Peyer's patch (tissue), 4 donors: Measurements from ENCODE around the gene CLCN1.

Experiments used
- CTCF ChIP-seq, 6 experiments: fragments of 450-650 bp in 4 of 6; fragments of 200-600 bp in 2 of 6; sonication (generic) in 1 of 6; IDR thresholded peaks; one replicate each; pipeline ENCODE4 v1.5.1; 2017 to 2019; ENCODE audit warnings: antibody characterized with exemption in 6 of 6, mild to moderate bottlenecking in 3 of 6, moderate library complexity in 1 of 6
- POLR2A ChIP-seq, 2 donors: fragments of 450-650 bp; IDR thresholded peaks; one replicate each; pipeline ENCODE4 v1.5.1; 2017; ENCODE audit warnings: antibody characterized with exemption in 2 of 2, mild to moderate bottlenecking in 2 of 2, moderate library complexity in 2 of 2

- TF ChIP-seq CTCF (IDR thresholded peaks at IDR 0.05) (no peak), POLR2A (IDR thresholded peaks at IDR 0.05) (no peak)
Observed at GRCh38 chr7:143369678-143370651, 54.1 kb downstream of the CLCN1 start.
